GM12878 (cell line): Measurements from ENCODE around the gene VAT1.

Experiments used
- ATF3 ChIP-seq: IDR thresholded peaks from 2 replicates; pipeline ENCODE4 v1.6.1; 2011; ENCODE audit warnings: low read depth, mild to moderate bottlenecking, low read length, moderate library complexity, borderline replicate concordance; ENCODE audit errors: extremely low read depth
- CHD4 ChIP-seq: fragments of 200-600 bp; sonication (generic); IDR thresholded peaks from 2 replicates; pipeline ENCODE4 v1.6.1; 2016; ENCODE audit warnings: mild to moderate bottlenecking
- CREB1 ChIP-seq: IDR thresholded peaks from 2 replicates; pipeline ENCODE4 v1.6.1; 2012; ENCODE audit warnings: low read depth, mild to moderate bottlenecking, inconsistent platforms
- EZH2 ChIP-seq: IDR thresholded peaks from 2 replicates; pipeline ENCODE4 v1.6.1; 2012; ENCODE audit warnings: low read depth, mild to moderate bottlenecking, control low read depth, inconsistent platforms, low read length, borderline replicate concordance; ENCODE audit not compliant: control insufficient read depth
- LARP7 ChIP-seq: fragments of 450-650 bp; IDR thresholded peaks from 2 replicates; pipeline ENCODE4 v1.6.1; 2017; ENCODE audit warnings: mild to moderate bottlenecking
- PML ChIP-seq: IDR thresholded peaks from 2 replicates; pipeline ENCODE4 v1.6.1; 2012; ENCODE audit warnings: low read length, inconsistent platforms
- POLR2A ChIP-seq: IDR thresholded peaks from 2 replicates; pipeline ENCODE4 v1.6.1; 2011; ENCODE audit warnings: low read depth, mild to moderate bottlenecking, low read length
- RAD21 ChIP-seq: IDR thresholded peaks from 2 replicates; pipeline ENCODE4 v1.6.1; 2011; ENCODE audit warnings: mild to moderate bottlenecking, low read depth, low read length, moderate library complexity; ENCODE audit not compliant: insufficient read depth
- SMC3 ChIP-seq: IDR thresholded peaks from 2 replicates; pipeline ENCODE4 v1.6.1; 2011; ENCODE audit warnings: low read length, improper control_type of control experiment, borderline replicate concordance
- TARDBP ChIP-seq: IDR thresholded peaks from 2 replicates; pipeline ENCODE4 v1.6.1; 2016; ENCODE audit warnings: borderline replicate concordance
- TCF3 ChIP-seq: IDR thresholded peaks from 2 replicates; pipeline ENCODE4 v1.6.1; 2012; ENCODE audit warnings: low read depth, mild to moderate bottlenecking, low read length, borderline replicate concordance; ENCODE audit not compliant: insufficient read depth
- TF ChIP-seq, protein P1 (sequence below), 3 experiments: IDR thresholded peaks in 2 of 3; conservative IDR thresholded peaks in 1 of 3; 2 replicates each; pipeline ENCODE4 v1.5.1; 2011; ENCODE audit warnings: low read depth in 3 of 3, low read length in 3 of 3, mild to moderate bottlenecking in 3 of 3, control low read depth in 2 of 3, moderate library complexity in 2 of 3, inconsistent platforms in 1 of 3, mixed read lengths in 1 of 3; ENCODE audit not compliant: control insufficient read depth in 2 of 3, insufficient read depth in 1 of 3; ENCODE audit errors: extremely low read depth in 1 of 3

DNA sequence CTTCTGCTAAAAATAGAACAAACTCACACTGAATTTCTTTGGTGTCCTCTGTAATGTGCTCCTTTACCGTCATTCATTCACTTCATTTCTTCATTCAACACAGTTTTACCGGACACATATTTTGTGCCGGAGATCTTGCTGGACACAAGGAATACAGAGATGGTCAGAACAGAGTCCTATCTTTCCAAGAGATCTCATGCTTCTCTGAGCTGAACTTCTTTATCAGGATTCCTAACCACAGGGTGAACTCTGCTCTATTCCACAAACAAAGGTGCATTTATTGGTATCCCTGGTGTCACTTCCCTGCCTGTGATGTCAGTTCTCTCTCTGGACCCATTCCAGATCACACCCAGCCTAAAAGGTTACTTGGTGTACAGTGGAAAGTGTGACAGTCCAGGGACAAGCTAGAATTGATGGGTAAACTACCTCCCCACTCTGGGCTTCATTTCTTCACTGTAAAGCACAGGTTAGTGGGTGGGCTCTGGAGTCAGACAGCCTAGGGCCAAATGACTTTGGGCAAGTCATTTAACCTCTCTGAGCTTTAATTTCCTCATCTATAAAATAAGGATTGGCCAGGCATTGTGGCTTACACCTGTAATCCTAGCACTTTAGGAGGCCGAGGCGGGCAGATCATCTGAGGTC lies 11.4 kb downstream of the VAT1 start:
- TF ChIP-seq RAD21 (no peak), CREB1 (no peak), SMC3 (no peak), LARP7 (no peak), EZH2 (no peak), CHD4 (no peak), ATF3 (no peak), TARDBP (no peak), PML (no peak), POLR2A (no peak), TCF3 (no peak)
- TF ChIP-seq, protein P1, sequence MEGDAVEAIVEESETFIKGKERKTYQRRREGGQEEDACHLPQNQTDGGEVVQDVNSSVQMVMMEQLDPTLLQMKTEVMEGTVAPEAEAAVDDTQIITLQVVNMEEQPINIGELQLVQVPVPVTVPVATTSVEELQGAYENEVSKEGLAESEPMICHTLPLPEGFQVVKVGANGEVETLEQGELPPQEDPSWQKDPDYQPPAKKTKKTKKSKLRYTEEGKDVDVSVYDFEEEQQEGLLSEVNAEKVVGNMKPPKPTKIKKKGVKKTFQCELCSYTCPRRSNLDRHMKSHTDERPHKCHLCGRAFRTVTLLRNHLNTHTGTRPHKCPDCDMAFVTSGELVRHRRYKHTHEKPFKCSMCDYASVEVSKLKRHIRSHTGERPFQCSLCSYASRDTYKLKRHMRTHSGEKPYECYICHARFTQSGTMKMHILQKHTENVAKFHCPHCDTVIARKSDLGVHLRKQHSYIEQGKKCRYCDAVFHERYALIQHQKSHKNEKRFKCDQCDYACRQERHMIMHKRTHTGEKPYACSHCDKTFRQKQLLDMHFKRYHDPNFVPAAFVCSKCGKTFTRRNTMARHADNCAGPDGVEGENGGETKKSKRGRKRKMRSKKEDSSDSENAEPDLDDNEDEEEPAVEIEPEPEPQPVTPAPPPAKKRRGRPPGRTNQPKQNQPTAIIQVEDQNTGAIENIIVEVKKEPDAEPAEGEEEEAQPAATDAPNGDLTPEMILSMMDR (IDR thresholded peaks at IDR 0.05 in 2 of 3, conservative IDR thresholded peaks at IDR 0.05 in 1 of 3; ENCODE audit: control insufficient read depth in 2 of 3, extremely low read depth in 1 of 3, insufficient read depth in 1 of 3, low read depth in 3 of 3, low read length in 3 of 3), result no peak
